ENCODE data around the gene AAK1.

GRCh38 chr2:69494126-69494525, 149.4 kb downstream of the AAK1 start:
- no peak for TF ChIP-seq POLR2A (IDR thresholded peaks at IDR 0.05)
- TF ChIP-seq, protein P1, sequence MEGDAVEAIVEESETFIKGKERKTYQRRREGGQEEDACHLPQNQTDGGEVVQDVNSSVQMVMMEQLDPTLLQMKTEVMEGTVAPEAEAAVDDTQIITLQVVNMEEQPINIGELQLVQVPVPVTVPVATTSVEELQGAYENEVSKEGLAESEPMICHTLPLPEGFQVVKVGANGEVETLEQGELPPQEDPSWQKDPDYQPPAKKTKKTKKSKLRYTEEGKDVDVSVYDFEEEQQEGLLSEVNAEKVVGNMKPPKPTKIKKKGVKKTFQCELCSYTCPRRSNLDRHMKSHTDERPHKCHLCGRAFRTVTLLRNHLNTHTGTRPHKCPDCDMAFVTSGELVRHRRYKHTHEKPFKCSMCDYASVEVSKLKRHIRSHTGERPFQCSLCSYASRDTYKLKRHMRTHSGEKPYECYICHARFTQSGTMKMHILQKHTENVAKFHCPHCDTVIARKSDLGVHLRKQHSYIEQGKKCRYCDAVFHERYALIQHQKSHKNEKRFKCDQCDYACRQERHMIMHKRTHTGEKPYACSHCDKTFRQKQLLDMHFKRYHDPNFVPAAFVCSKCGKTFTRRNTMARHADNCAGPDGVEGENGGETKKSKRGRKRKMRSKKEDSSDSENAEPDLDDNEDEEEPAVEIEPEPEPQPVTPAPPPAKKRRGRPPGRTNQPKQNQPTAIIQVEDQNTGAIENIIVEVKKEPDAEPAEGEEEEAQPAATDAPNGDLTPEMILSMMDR (IDR thresholded peaks at IDR 0.05): no peak

Measured in lower leg skin (tissue), 3 donors.